VCaP (cell line): ENCODE data around the gene EXOC8.
A peak's percentile ranks its signal among the peaks of the same experiment; 100 is the strongest.

Experiments
- H3K27ac ChIP-seq: fragments of 450-650 bp; 2 replicates; pipeline ENCODE4 v1.5.1; 2017
- CTCF ChIP-seq: fragments of 450-650 bp; conservative IDR thresholded peaks from 2 replicates; pipeline ENCODE4 v1.5.1; 2017; ENCODE audit warnings: mild to moderate bottlenecking, moderate library complexity

EXOC8 gene

GRCh38 chr1:231376875-231377549, 39.4 kb upstream of the EXOC8 start:
- H3K27ac ChIP-seq: no peak overlapping the region
- TF ChIP-seq CTCF: no peak

- TF ChIP-seq CTCF: no peak
- H3K27ac ChIP-seq: no peak overlapping the region
These were observed 38.4 kb upstream of the EXOC8 start for GRCh38 chr1:231376101-231376500.

GRCh38 chr1:231374394-231374793, 36.7 kb upstream of the EXOC8 start:
- TF ChIP-seq CTCF: no peak
- H3K27ac ChIP-seq: no peak overlapping the region

GRCh38 chr1:231372501-231372900, 34.8 kb upstream of the EXOC8 start:
- H3K27ac ChIP-seq: no peak overlapping the region
- TF ChIP-seq CTCF: no peak

- no peak overlapping the region for H3K27ac ChIP-seq
- peak; percentile 51 for TF ChIP-seq CTCF
These were observed 31.6 kb upstream of the EXOC8 start for GRCh38 chr1:231369282-231369681.

GRCh38 chr1:231364192-231364591, 26.5 kb upstream of the EXOC8 start:
- H3K27ac ChIP-seq: no peak overlapping the region
- TF ChIP-seq CTCF: no peak

- no peak overlapping the region for H3K27ac ChIP-seq
- TF ChIP-seq CTCF: no peak
These were observed 26.0 kb upstream of the EXOC8 start for GRCh38 chr1:231363624-231364023.
